ENCODE measurements around the gene PTPRN2. TPM values are rescaled to one million over a fixed set of nuclear protein-coding genes. Genes with fewer than 3 reads are reported as not detected.
"Not testable (repeated sequence)": the region's sequence is repeated elsewhere in the genome, so short reads cannot be mapped to it uniquely, and the experiment has no call there.

Gene PTPRN2
- total and polyA plus RNA-seq, 2 donors (not counting 3 experiments of a cell fraction or from before 2014, with no cell fraction given): 0.62 to 0.88 TPM

- no peaks in the 10 kb centered on the region for H3K36me3 ChIP-seq (ENCODE audit: control insufficient read depth in 2 of 2, extremely low read depth in 1 of 2, insufficient read depth in 2 of 2, low read length in 2 of 2)
- H3K4me2 ChIP-seq (ENCODE audit: insufficient read depth, low read length): no peak overlapping the region
- no peak overlapping the region for H2AFZ ChIP-seq (ENCODE audit: low read depth, low read length)
- ChIA-PET POLR2A (no interaction called here), CTCF (no interaction called here)
- no peak overlapping the region for H3K9ac ChIP-seq (replicated peaks; ENCODE audit: extremely low read depth, insufficient read depth, low read length)
- no peak overlapping the region for H3K4me3 ChIP-seq (replicated peaks in 1 of 3; ENCODE audit: insufficient read depth in 1 of 3, low read depth in 1 of 3, low read length in 3 of 3)
- FAIRE-seq (no peak), DNase-seq (ENCODE audit: low read depth, low spot score) (no peak)
- dilution Hi-C loops (cut with MboI; ENCODE audit: extremely low pct_ligation_motif_present, low sequenced_read_pairs) (no loop called here), intact Hi-C loops (cut with micrococcal nuclease) (no loop called here)
- H3K4me1 ChIP-seq (ENCODE audit: control insufficient read depth, extremely low read depth, insufficient read depth, low read length): no peaks in the 10 kb centered on the region
- no peaks in the 10 kb centered on the region for H3K27me3 ChIP-seq (ENCODE audit: control insufficient read depth in 2 of 2, insufficient read depth in 2 of 2, low read length in 2 of 2)
- BruUV-seq (replicated peaks): no TSS peak
- H4K20me1 ChIP-seq (replicated peaks; ENCODE audit: control insufficient read depth, extremely low read depth, insufficient read depth, low read length): no peaks in the 10 kb centered on the region
- H3K9me3 ChIP-seq (replicated peaks; ENCODE audit: control insufficient read depth, insufficient read depth, low read length): peaks cover 4% of the 10 kb centered on the region
- TF ChIP-seq MYC (IDR thresholded peaks at IDR 0.05; ENCODE audit: low read depth, low read length): no peak
- no peak for TF ChIP-seq JUN (IDR thresholded peaks at IDR 0.05; ENCODE audit: borderline replicate concordance, insufficient read depth, insufficient read length, low read depth)
- TF ChIP-seq CTCF (IDR thresholded peaks at IDR 0.05; ENCODE audit: extremely low read depth in 1 of 2, insufficient read depth in 1 of 2, low read depth in 1 of 2, low read length in 2 of 2): no peak
- no peak for TF ChIP-seq POLR2AphosphoS5 (IDR thresholded peaks at IDR 0.05; ENCODE audit: insufficient read depth, low read depth, low read length)
- no peak for TF ChIP-seq MAX (IDR thresholded peaks at IDR 0.05; ENCODE audit: insufficient read depth, insufficient read length)
- TF ChIP-seq GATA2 (IDR thresholded peaks at IDR 0.05; ENCODE audit: insufficient read depth, insufficient read length, low read depth, low read length): no peak
- TF ChIP-seq POLR2A (IDR thresholded peaks at IDR 0.05; ENCODE audit: low read depth, low read length): no peak
- TF ChIP-seq EZH2 (IDR thresholded peaks at IDR 0.05; ENCODE audit: borderline replicate concordance, low read depth, low read length, severe bottlenecking): no peak
- TF ChIP-seq FOS (IDR thresholded peaks at IDR 0.05; ENCODE audit: borderline replicate concordance, insufficient read depth, low read length): no peak
- H3K79me2 ChIP-seq (ENCODE audit: control insufficient read depth, insufficient read depth, low read length): no peaks in the 10 kb centered on the region
- no peaks in the 10 kb centered on the region for H3K9me1 ChIP-seq (replicated peaks; ENCODE audit: control insufficient read depth, extremely low read depth, insufficient read depth, low read length)
- H3K27ac ChIP-seq (ENCODE audit: insufficient read depth, low read depth, low read length): no peak overlapping the region
These were observed 209.6 kb downstream of the PTPRN2 start for GRCh38 chr7:158377800-158378623.

GRCh38 chr7:158376839-158377186 lies 210.8 kb downstream of the PTPRN2 start:
- DNase-seq (ENCODE audit: low read depth, low spot score); intact Hi-C loops (cut with micrococcal nuclease); H3K4me1 ChIP-seq (ENCODE audit: control insufficient read depth, extremely low read depth, insufficient read depth, low read length); H2AFZ ChIP-seq (ENCODE audit: low read depth, low read length); H4K20me1 ChIP-seq (replicated peaks; ENCODE audit: control insufficient read depth, extremely low read depth, insufficient read depth, low read length); H3K27me3 ChIP-seq (ENCODE audit: control insufficient read depth in 2 of 2, insufficient read depth in 2 of 2, low read length in 2 of 2); FAIRE-seq; H3K4me2 ChIP-seq (ENCODE audit: insufficient read depth, low read length); H3K9ac ChIP-seq (replicated peaks; ENCODE audit: extremely low read depth, insufficient read depth, low read length); dilution Hi-C loops (cut with MboI; ENCODE audit: extremely low pct_ligation_motif_present, low sequenced_read_pairs); POLR2A ChIA-PET; H3K9me1 ChIP-seq (replicated peaks; ENCODE audit: control insufficient read depth, extremely low read depth, insufficient read depth, low read length); H3K4me3 ChIP-seq (replicated peaks in 1 of 3; ENCODE audit: insufficient read depth in 1 of 3, low read depth in 1 of 3, low read length in 3 of 3); H3K79me2 ChIP-seq (ENCODE audit: control insufficient read depth, insufficient read depth, low read length); H3K9me3 ChIP-seq (replicated peaks; ENCODE audit: control insufficient read depth, insufficient read depth, low read length); BruUV-seq (replicated peaks); CTCF ChIA-PET; H3K27ac ChIP-seq (ENCODE audit: insufficient read depth, low read depth, low read length); H3K36me3 ChIP-seq (ENCODE audit: control insufficient read depth in 2 of 2, extremely low read depth in 1 of 2, insufficient read depth in 2 of 2, low read length in 2 of 2): not testable (repeated sequence)

Measured in endothelial cell of umbilical vein (primary cell).